OCI-LY3 (cell line): Measurements from ENCODE around the gene PIWIL1.

ENCODE experiments used
- CTCF ChIP-seq: fragments of 200-600, 300-600 bp; sonication (generic); IDR thresholded peaks from 2 replicates; pipeline ENCODE4 v1.5.1; 2014; ENCODE audit warnings: antibody characterized with exemption, low read length, low read depth
- EZH2phosphoT487 ChIP-seq: fragments of 200-600 bp; shearing (Covaris generic); IDR thresholded peaks from 2 replicates; pipeline ENCODE4 v1.6.1; 2018; ENCODE audit warnings: antibody characterized with exemption, mixed run types, low read depth

GRCh38 chr12:130391186-130391585, 53.5 kb downstream of the PIWIL1 start:
- TF ChIP-seq CTCF, result no peak
- no peak for TF ChIP-seq EZH2phosphoT487
